Smooth muscle cell (in vitro differentiated cells): ENCODE data around the gene KCNN1. TPM values are rescaled to one million over a fixed set of nuclear protein-coding genes. Genes with fewer than 3 reads are reported as not detected.

Experiments used
- DNase-seq: peaks from one replicate; lab custom pipeline; 2025; ENCODE audit not compliant: unreplicated experiment; lab: John Stamatoyannopoulos, UW
- H2AFZ ChIP-seq: fragments of 200-600 bp; sonication (generic); 2 replicates; pipeline ENCODE4 v1.6.0; 2016; ENCODE audit warnings: antibody characterized with exemption, low read depth, mild to moderate bottlenecking
- H3F3A ChIP-seq: fragments of 200-600 bp; sonication (generic); 2 replicates; pipeline ENCODE4 v1.6.0; 2017; ENCODE audit warnings: antibody characterized with exemption, low read depth
- H3K27ac ChIP-seq: fragments of 200-600 bp; sonication (generic); 2 replicates; pipeline ENCODE4 v1.5.1; 2016; ENCODE audit warnings: low read depth, mild to moderate bottlenecking
- H3K27me3 ChIP-seq: fragments of 200-600 bp; sonication (generic); 2 replicates; pipeline ENCODE4 v1.6.1; 2016; ENCODE audit warnings: low read depth, mild to moderate bottlenecking
- H3K36me3 ChIP-seq: fragments of 200-600 bp; sonication (generic); 2 replicates; pipeline ENCODE4 v1.5.1; 2016; ENCODE audit warnings: low read depth
- H3K4me1 ChIP-seq: fragments of 200-600 bp; sonication (generic); 2 replicates; pipeline ENCODE4 v1.5.1; 2016; ENCODE audit warnings: low read depth
- H3K4me2 ChIP-seq: fragments of 200-600 bp; sonication (generic); 2 replicates; pipeline ENCODE4 v1.6.0; 2016; ENCODE audit warnings: mild to moderate bottlenecking
- H3K4me3 ChIP-seq: fragments of 200-600 bp; sonication (generic); 2 replicates; pipeline ENCODE4 v1.5.1; 2016; ENCODE audit warnings: mild to moderate bottlenecking
- H3K79me2 ChIP-seq: fragments of 200-600 bp; sonication (generic); 2 replicates; pipeline ENCODE4 v1.6.0; 2016; ENCODE audit warnings: low read depth, mild to moderate bottlenecking
- H3K9ac ChIP-seq: fragments of 200-600 bp; sonication (generic); 2 replicates; pipeline ENCODE4 v1.6.0; 2016; ENCODE audit warnings: low read depth
- H3K9me3 ChIP-seq: fragments of 200-600 bp; sonication (generic); replicated peaks from 2 replicates; pipeline ENCODE4 v1.5.1; 2016; ENCODE audit warnings: low read depth
- H4K20me1 ChIP-seq: fragments of 200-600 bp; sonication (generic); 2 replicates; pipeline ENCODE4 v1.6.0; 2016; ENCODE audit warnings: low read depth
- CTCF ChIP-seq: fragments of 200-600 bp; sonication (generic); IDR thresholded peaks from 2 replicates; pipeline ENCODE4 v1.5.1; 2017; ENCODE audit warnings: borderline replicate concordance, mild to moderate bottlenecking, antibody characterized with exemption; ENCODE audit not compliant: insufficient read depth, poor library complexity, severe bottlenecking
- WGBS: methylation state at CpG from one replicate; pipeline ENCODE4 v1.1.7; 2016; ENCODE audit warnings: low lambda C conversion rate; 5-methylcytosine and 5-hydroxymethylcytosine counted together
- polyA plus RNA-seq: library from polyadenylated mRNA; unstranded; fragments of >200 nt; fragmentation: Nextera tagmentation; extraction: Ambion mirVana; gene quantifications from 2 replicates; pipeline ENCODE4 v1.2.1, GENCODE V29; 2016
- total RNA-seq: library from RNA; depleted of rRNA; stranded (reverse); fragments of >200 nt; gene quantifications from 2 replicates; pipeline ENCODE4 v1.2.3, GENCODE V29; 2014

Gene KCNN1
- total and polyA plus RNA-seq, 2 experiments from 2014 or later: 0.22 to 4.2 TPM

- no peak overlapping the region for H3K4me3 ChIP-seq
- no peaks in the 10 kb centered on the region for H3K9me3 ChIP-seq
- H3K27ac ChIP-seq: no peak overlapping the region
- H3F3A ChIP-seq: no peaks in the 10 kb centered on the region
- DNase-seq: no peak
- whole genome bisulfite sequencing: 74% methylated on average over 13 of the region's 13 CpGs
- no peak overlapping the region for H2AFZ ChIP-seq
- H3K9ac ChIP-seq: no peak overlapping the region
- no peak for TF ChIP-seq CTCF
- no peaks in the 10 kb centered on the region for H3K79me2 ChIP-seq
- no peaks in the 10 kb centered on the region for H3K36me3 ChIP-seq
- H3K4me1 ChIP-seq: no peaks in the 10 kb centered on the region
- H3K4me2 ChIP-seq: no peak overlapping the region
- H4K20me1 ChIP-seq: no peaks in the 10 kb centered on the region
- peaks cover 35% of the 10 kb centered on the region for H3K27me3 ChIP-seq
Measured at GRCh38 chr19:17963936-17964691, 2.8 kb upstream of the KCNN1 start.

- Histone ChIP-seq H3F3A (no peaks in the 10 kb centered on the region), H3K27ac (no peak overlapping the region), H2AFZ (no peak overlapping the region), H3K9me3 (no peaks in the 10 kb centered on the region), H4K20me1 (no peaks in the 10 kb centered on the region), H3K4me1 (no peaks in the 10 kb centered on the region), H3K9ac (no peak overlapping the region), H3K36me3 (no peaks in the 10 kb centered on the region), H3K27me3 (peaks cover 35% of the 10 kb centered on the region), H3K4me2 (no peak overlapping the region), H3K4me3 (no peak overlapping the region), H3K79me2 (no peaks in the 10 kb centered on the region)
- no peak for TF ChIP-seq CTCF
- WGBS: 64% methylated on average over 9 of the region's 11 CpGs
- no peak for DNase-seq
Measured at GRCh38 chr19:17965370-17966128, 1.4 kb upstream of the KCNN1 start.

GRCh38 chr19:17966129-17966483, 801 bp upstream of the KCNN1 start:
- Histone ChIP-seq H3K4me2 (no peak overlapping the region), H2AFZ (no peak overlapping the region), H3K27me3 (peaks cover 35% of the 10 kb centered on the region), H3K9me3 (no peaks in the 10 kb centered on the region), H3K4me3 (no peak overlapping the region), H3K79me2 (no peaks in the 10 kb centered on the region), H3K27ac (no peak overlapping the region), H3K9ac (no peak overlapping the region), H3F3A (no peaks in the 10 kb centered on the region), H3K4me1 (no peaks in the 10 kb centered on the region), H3K36me3 (no peaks in the 10 kb centered on the region), H4K20me1 (no peaks in the 10 kb centered on the region)
- DNase-seq: no peak
- TF ChIP-seq CTCF: no peak
- 89% methylated on average over 2 of the region's 2 CpGs for WGBS
